ENCODE data around the gene TMEM145.

GRCh38 chr19:42272989-42273406 lies 40.1 kb upstream of the TMEM145 start:
- TF ChIP-seq CTCF (conservative IDR thresholded peaks at IDR 0.05) (no peak), EZH2 (IDR thresholded peaks at IDR 0.05; ENCODE audit: low read depth) (no peak)

All from PC-9 (cell line).